ENCODE measurements around the gene UPK3A. TPM values are rescaled to one million over a fixed set of nuclear protein-coding genes. Genes with fewer than 3 reads are reported as not detected.
A peak's percentile ranks its signal among the peaks of the same experiment; 100 is the strongest.

Gene UPK3A
- total RNA-seq, 1 donor = not detected

DNA sequence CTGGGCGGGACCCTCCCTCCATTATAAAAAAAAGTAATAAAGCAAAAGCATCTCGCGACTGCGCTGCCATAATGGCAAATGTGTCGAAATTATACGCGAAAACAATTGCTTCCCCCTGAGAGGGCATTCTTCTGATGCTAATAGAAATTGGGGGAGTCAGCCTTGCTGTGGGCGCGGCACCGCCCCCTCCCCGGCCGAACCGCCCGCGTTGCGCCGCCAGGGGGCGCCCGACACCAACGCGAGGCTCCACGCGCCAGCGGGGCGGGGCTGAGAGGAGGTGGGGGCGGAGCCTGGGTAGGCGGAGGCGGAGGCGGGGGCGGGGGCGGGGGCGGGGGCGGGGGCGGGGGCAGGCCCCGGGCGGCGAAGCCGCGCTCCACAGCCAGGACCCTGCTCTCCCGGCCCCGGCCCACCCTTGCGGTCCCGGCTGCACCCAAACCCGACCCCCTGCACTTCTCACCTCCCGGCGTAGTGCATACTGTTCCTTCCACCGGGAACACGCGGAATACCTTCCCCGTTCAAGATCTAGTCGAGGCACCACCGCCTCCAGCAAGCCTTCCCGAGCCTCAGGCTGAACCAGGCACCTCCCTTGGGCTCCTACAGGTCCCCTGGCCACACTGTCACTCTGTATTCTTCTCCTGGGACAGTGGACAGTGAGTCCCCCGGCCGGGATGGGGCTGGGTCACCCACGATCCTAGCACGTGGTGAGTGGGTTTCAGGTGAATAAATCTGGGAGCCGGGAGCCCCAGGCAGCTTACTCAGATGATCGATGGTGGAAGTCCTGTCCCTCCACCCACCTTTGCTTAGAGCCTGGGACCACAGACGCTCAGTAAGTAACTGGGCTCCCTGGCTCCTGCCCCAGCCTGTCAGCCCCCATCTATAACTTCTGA is 15.5 kb upstream of the UPK3A start:
- no peaks in the 10 kb centered on the region for H3K79me2 ChIP-seq (ENCODE audit: insufficient read depth, low read length)
- peak; percentile 96 for DNase-seq (ENCODE audit: insufficient read length, low spot score, missing footprints)

GRCh38 chr22:45270095-45271020 is 14.4 kb upstream of the UPK3A start:
- peaks cover 27% of the 10 kb centered on the region for H3K27me3 ChIP-seq (ENCODE audit: insufficient read depth, low read length)
- H3K4me1 ChIP-seq (ENCODE audit: insufficient read depth, low read length) = peaks cover 4% of the 10 kb centered on the region
- no peak for DNase-seq (ENCODE audit: insufficient read length, low spot score, missing footprints)
- no peak for TF ChIP-seq CTCF (IDR thresholded peaks at IDR 0.05; ENCODE audit: extremely low read depth, low read depth, low read length)
- H3K4me2 ChIP-seq (ENCODE audit: insufficient read depth, low read length) = no peak overlapping the region
- H3K79me2 ChIP-seq (ENCODE audit: insufficient read depth, low read length) = no peaks in the 10 kb centered on the region
- H4K20me1 ChIP-seq (ENCODE audit: insufficient read depth, low read length) = no peaks in the 10 kb centered on the region
- no peaks in the 10 kb centered on the region for H3K36me3 ChIP-seq (ENCODE audit: insufficient read depth, low read length)
- H3K27ac ChIP-seq (ENCODE audit: low read depth, low read length) = no peak overlapping the region
- H2AFZ ChIP-seq (ENCODE audit: low read length) = no peak overlapping the region
- H3K9me3 ChIP-seq (ENCODE audit: low read depth, low read length) = no peaks in the 10 kb centered on the region
- H3K4me3 ChIP-seq (ENCODE audit: insufficient read depth, low read length) = no peak overlapping the region

More for the DNA sequence above, 15.5 kb upstream of the UPK3A start:
- H3K9me3 ChIP-seq (ENCODE audit: low read depth, low read length) = no peaks in the 10 kb centered on the region
- peak overlapping the region; percentile 70 for H3K4me3 ChIP-seq (ENCODE audit: insufficient read depth, low read length)
- peak overlapping the region; percentile 98 for H3K4me2 ChIP-seq (ENCODE audit: insufficient read depth, low read length)
- no peaks in the 10 kb centered on the region for H4K20me1 ChIP-seq (ENCODE audit: insufficient read depth, low read length)
- no peaks in the 10 kb centered on the region for H3K36me3 ChIP-seq (ENCODE audit: insufficient read depth, low read length)
- peak overlapping the region; percentile 83 for H2AFZ ChIP-seq (ENCODE audit: low read length)
- H3K4me1 ChIP-seq (ENCODE audit: insufficient read depth, low read length) = peaks cover 4% of the 10 kb centered on the region
- H3K27me3 ChIP-seq (ENCODE audit: insufficient read depth, low read length) = peaks cover 27% of the 10 kb centered on the region
- peak; percentile 61 for TF ChIP-seq CTCF (IDR thresholded peaks at IDR 0.05; ENCODE audit: extremely low read depth, low read depth, low read length)
- H3K27ac ChIP-seq (ENCODE audit: low read depth, low read length) = no peak overlapping the region

DNA sequence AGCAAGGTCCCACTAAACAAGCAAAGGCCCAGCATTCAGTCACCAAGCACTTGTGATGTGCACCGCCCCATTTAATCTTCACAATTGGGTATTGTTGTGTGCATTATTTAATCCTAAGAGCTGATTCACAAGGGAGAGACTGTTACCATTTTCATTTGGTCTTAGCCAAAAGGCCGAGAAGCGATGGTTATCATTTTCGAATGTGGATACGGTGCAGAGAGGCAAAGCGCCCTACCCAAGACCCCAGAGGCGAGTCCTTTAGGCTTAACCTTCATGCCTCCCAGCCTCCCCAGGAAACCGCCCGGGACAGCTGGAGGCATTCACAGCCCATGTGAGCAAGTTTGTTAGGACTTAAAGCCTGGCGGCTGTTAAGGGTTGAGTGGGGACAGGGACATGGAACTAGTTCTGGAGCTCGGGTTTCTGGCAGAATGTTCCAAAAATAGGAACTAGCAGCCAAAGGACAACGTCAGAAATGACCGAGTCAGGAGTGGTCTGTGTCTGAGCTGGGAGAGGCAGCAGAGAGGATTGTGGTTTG is 13.0 kb upstream of the UPK3A start:
- Histone ChIP-seq H3K27ac (ENCODE audit: low read depth, low read length) (no peak overlapping the region), H4K20me1 (ENCODE audit: insufficient read depth, low read length) (no peaks in the 10 kb centered on the region), H2AFZ (ENCODE audit: low read length) (peak overlapping the region; percentile 85), H3K4me1 (ENCODE audit: insufficient read depth, low read length) (peaks cover 4% of the 10 kb centered on the region), H3K4me3 (ENCODE audit: insufficient read depth, low read length) (peak overlapping the region; percentile 30), H3K79me2 (ENCODE audit: insufficient read depth, low read length) (no peaks in the 10 kb centered on the region), H3K4me2 (ENCODE audit: insufficient read depth, low read length) (peak overlapping the region; percentile 23), H3K27me3 (ENCODE audit: insufficient read depth, low read length) (peaks cover 27% of the 10 kb centered on the region), H3K36me3 (ENCODE audit: insufficient read depth, low read length) (no peaks in the 10 kb centered on the region), H3K9me3 (ENCODE audit: low read depth, low read length) (no peaks in the 10 kb centered on the region)
- no peak for TF ChIP-seq CTCF (IDR thresholded peaks at IDR 0.05; ENCODE audit: extremely low read depth, low read depth, low read length)
- DNase-seq (ENCODE audit: insufficient read length, low spot score, missing footprints) = no peak

All from osteoblast (primary cell).